ENCODE measurements around the gene SEPTIN10.

- TF ChIP-seq POLR2AphosphoS5 (IDR thresholded peaks at IDR 0.05; ENCODE audit: low read depth, low read length) (no peak), POLR2A (IDR thresholded peaks at IDR 0.05; ENCODE audit: low read depth, low read length) (no peak)
Measured at GRCh38 chr2:109592905-109593304, 20.9 kb downstream of the SEPTIN10 start.
